HG03135 (cell line): ENCODE results near the gene SSBP3.
"Not testable (repeated sequence)": the region's sequence is repeated elsewhere in the genome, so short reads cannot be mapped to it uniquely, and the experiment has no call there.

Experiments
- ATAC-seq: cut with Tn5 transposase; IDR thresholded peaks from one replicate; pipeline ENCODE4 v1.9.1; 2021; ENCODE audit warnings: mild to moderate bottlenecking, moderate library complexity; ENCODE audit not compliant: unreplicated experiment

SSBP3 gene

DNA sequence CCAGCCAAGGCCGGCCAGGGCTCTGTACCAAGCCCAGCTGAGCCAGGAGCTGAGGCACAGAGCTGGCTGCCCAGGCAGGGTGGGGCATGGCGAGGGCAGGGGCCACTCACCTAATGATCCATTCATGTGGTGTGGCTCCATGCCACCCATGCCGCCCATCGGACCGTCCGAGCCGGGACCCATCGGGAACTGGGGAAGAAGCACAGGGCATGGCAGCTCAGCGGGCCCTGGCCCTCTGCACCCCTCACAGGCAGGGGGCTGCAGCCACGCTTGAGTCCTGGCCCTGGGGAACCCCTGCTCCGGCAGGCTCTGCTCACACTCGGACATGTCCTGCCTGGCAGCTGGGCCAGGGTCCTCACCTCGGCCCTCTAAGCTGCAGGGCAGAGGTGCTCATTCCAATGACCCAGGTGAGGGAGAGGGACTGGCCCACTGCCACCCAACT is 177.5 kb downstream of the SSBP3 start:
- no peak for ATAC-seq

GRCh38 chr1:54227891-54228310 is 178.3 kb downstream of the SSBP3 start:
- no peak for ATAC-seq

DNA sequence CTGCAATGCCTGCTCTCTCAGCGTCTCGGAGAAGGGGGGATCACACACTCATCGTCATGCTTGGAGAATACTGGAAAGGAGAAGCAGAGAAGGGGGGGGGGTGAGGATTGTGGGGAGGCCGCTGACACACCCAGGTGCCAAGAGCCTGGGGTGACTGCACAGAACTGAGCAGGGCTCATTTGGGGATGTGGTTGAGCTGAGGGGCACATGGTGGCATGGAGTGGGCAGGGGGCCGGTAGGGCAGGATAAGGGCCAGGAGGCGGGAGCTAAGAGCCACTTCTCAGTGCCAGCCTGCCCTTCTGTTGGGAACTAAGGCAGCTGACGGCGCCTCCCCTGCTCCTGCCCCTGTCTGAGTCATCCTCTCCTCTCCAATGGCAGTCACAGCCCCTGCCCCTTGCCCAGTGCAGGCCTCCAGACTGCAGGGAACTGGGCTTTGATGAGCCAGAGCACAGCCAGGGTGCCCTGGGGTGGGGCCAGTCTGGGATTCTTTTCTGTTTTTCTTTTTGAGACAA is 179.0 kb downstream of the SSBP3 start:
- ATAC-seq: no peak

- ATAC-seq: no peak
These were observed 180.1 kb downstream of the SSBP3 start for GRCh38 chr1:54225986-54226559.

GRCh38 chr1:54225378-54225777 is 180.8 kb downstream of the SSBP3 start:
- ATAC-seq: no peak

DNA sequence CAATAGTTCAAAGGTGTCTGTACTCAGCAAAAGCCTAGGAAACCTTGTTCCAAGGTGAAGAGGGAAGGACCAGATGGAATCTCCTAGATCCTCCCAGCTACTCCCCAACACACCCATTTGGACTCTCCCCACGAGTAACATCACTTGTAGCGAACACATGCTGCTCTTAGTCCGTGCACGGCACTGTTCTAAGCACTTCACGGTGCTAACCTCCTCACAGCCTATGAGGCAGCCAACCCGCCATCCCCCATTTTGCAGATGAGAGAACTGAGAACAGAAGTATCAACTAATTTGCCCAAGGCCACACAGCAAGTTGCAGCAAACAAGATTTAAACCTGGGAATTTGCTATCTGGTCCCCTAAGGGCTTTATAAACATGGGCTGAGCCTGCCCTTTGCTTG is 182.0 kb downstream of the SSBP3 start:
- ATAC-seq: no peak

- no peak for ATAC-seq
These were observed 182.6 kb downstream of the SSBP3 start for GRCh38 chr1:54223441-54224202.

DNA sequence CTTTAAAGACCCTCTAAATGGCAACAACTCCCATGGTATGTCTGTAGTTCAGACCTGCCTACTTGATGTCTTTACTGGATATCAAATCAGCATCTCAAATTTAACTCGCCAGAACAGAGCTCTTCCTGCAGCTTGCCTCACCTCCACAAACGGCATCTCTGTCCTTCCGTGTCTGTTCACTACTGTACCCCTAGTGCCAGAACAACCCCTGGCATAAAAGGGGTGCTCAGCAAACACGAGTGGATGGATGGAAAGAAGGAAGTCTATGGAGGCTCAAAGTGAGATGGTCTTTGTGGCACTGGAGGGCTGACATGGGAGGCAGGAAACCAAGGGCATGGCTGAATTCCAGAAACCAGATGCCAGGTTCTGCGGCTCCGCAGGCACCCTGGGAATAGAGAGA is 183.5 kb downstream of the SSBP3 start:
- ATAC-seq: no peak

DNA sequence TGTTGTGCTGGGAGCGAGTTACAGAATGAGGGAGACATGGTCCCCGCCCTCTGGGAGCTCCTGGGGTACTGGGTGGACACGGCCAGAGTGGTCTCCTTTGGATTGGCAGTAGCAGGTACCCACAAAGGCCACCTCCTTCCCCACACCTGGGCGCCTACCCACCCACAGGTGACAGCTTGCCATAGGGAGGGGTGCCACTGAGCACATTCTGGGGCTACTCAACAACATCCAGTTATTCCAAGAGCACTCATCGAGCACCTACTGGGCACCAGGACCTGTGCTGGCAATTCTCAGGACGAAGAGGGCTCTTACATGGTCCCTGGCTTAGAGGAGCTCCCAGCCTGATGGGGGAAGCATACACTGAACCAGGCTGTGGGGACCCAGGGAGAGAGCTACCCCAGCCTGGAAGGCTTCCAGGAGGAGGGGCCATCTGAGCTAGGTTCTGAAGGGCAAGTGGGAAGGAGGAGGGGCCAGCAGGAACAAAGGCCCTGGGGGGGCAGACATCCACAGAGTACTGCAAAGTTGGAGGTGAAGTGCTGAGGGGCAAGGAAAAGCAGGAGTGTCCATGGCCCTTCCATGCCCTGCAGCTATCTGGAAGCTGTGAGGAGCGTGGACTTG is 184.2 kb downstream of the SSBP3 start:
- ATAC-seq: no peak

DNA sequence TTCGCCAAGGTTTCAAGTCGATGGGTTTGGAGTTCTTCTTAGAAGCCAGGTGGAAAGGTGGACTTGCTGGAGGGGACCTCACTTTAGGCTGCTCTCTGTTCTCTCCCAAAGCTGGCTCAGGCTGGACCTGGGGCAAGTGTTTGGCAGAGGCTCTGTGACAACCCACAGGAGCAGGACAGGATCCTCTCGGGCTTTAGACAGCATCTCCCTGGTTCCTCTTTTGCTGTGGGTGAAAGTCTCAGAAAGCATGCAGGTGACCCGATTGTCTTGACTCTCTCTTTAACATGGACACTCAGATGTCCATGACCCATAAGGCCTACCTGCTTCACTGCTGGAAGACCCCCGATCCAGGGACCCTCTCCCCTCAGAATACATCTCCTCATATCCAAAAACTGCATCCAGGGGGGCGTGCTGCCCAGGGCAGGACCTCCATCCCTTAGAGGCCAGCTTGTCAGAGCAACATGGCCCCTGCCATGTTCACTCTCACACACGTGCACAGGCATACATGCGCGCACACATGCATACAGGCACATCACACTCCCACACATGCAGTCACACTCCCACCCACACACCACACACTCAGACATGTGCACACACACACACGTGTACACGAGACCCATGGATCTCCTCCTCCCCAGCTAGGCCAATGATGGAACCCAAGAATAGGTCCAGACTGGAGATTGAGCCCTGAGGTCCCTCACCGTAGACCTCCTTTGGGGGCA is 184.9 kb downstream of the SSBP3 start:
- ATAC-seq: no peak

GRCh38 chr1:54220004-54220811 is 186.0 kb downstream of the SSBP3 start:
- ATAC-seq: no peak

DNA sequence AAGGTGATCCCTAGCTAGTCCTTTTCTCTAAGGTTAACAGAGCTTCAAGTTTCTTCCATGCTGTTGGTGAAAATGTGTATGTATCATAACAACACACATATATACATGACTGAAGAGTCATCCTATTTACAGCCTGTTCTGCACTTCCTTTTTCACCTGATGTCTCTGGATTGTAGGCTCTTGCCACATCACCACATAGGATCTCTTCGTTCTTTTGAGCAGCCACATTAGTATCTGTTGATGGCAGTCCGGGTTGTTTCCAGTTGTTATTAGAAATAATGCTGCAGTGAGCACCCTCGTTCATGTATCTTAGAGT is 186.5 kb downstream of the SSBP3 start:
- ATAC-seq: no peak

- ATAC-seq: no peak
These were observed 187.1 kb downstream of the SSBP3 start for GRCh38 chr1:54218883-54219687.

GRCh38 chr1:54215523-54215922 is 190.7 kb downstream of the SSBP3 start:
- ATAC-seq: no peak

DNA sequence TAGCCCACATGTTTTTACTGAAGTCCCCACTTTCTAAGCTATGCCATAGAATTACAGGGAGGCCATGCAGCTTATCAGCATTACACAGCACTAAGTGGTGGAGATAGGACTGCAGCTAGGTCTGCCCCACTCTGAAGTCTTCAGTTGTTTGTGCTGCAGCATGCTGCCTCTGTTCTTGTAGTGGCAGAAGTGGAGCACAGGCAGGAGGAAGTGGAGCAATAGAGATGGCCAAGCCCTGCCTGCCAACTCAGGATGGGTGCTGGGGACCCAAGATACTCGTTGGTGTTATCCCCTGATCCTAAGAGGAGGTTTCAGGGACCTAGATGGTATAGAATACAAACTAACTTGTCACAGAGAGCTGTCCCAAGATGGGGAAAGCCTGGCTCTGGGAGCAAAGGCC is 193.3 kb downstream of the SSBP3 start:
- ATAC-seq: no peak

DNA sequence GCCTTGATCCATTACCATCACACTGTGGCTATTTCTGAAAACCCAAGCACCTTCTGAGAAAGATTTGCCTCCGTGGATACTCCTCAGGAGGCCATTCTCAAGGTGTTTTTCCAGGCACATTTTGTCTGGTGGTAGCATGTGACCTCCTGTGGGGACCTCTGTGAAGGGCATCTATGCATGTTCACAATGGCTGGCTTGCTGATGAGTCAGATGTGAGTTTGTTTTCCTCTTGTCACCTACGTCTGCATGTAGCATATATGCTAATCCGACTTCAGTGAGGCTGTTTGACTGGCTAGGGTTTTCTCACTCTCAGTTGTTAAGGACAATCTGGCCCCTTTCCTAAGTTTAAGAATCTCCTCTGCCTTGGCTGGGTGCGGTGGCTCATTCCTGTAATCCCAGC is 198.3 kb downstream of the SSBP3 start:
- ATAC-seq: not testable (repeated sequence)

DNA sequence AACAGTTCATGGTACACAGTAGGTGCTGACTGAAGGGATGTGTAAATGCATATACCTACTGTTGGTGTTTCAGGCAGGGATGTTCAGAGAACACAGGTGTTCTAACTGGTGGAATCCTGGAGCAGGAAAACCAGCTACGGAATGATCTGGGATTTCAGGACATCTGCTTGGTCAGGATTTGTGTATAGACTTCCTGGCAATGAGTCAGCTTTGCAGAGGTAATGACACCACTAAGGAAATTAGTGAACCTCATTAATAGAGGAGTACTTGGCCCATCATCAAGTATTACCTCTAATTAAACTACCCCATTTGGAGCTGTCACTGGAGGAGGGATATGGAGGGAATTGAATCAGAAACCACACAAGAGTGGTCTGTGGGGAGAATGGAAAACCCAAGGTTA is 198.9 kb downstream of the SSBP3 start:
- ATAC-seq: no peak

GRCh38 chr1:54204199-54204598 is 202.0 kb downstream of the SSBP3 start:
- no peak for ATAC-seq

GRCh38 chr1:54200519-54200997 is 205.6 kb downstream of the SSBP3 start:
- ATAC-seq: peak; percentile 17
